GM21390 (cell line): Measurements from ENCODE around the gene MEG3.
"Not testable (repeated sequence)": the region's sequence is repeated elsewhere in the genome, so short reads cannot be mapped to it uniquely, and the experiment has no call there.

Experiments used
- ATAC-seq: cut with Tn5 transposase; IDR thresholded peaks from one replicate; pipeline ENCODE4 v1.9.1; 2021; ENCODE audit not compliant: unreplicated experiment

Gene MEG3

DNA sequence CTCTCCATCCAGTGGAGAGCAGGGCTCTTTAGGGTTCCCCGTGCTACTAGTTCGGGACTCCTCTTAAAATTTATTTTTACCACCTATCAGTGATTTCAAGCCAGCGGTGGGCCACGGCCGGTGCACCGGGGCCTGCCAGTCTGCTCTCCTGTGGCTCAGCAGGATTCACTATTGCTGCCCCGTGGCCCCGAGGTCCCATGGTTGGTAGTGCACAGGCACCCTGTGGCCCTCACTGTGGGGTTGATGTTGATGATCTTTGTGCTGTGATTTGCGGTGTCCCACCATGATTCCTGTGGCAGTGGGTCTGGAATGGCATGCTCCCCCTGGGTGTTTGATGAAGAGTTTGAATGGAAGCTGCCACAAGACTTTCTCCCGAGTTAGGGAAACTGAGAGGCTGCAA, 12.6 kb upstream of the MEG3 start:
- no peak for ATAC-seq

DNA sequence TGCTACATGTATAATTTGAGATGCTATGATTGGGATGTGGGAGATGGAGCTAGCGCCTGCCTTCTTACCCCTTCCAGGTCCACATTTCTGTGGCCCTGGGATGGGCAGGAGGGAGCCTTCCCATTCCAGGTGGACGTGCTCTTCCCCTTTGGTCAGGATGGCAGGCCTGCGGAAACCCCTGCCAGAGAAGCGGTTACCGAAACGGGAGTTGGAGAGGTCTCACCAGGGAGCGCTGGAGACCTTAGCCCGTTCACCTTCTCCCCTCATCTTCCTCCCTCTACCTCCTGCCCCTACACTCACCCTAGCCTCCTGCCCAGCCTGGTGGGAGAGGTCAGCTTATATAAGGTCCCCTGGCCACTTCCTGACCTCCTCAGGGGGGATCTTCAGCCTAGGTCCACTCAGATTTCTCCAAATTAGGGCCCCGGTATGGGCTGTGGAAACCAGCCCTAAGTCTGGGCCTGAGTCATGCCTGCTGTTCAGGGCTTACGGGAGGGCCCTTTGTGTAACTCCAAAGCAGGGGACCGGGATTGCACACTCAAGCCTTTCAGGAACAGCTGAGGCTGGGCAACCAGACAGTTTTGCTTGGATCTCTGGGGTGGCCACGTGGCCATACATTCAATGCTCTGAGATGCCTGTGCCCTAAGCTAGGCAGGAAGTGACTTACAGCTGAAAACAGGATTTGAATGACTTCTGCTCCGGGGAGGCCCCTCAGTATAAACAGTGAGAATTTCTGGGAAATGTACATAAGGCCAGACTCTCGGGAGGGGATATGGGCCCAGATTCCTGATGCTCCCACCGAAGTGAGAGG, 10.2 kb upstream of the MEG3 start:
- ATAC-seq: no peak

DNA sequence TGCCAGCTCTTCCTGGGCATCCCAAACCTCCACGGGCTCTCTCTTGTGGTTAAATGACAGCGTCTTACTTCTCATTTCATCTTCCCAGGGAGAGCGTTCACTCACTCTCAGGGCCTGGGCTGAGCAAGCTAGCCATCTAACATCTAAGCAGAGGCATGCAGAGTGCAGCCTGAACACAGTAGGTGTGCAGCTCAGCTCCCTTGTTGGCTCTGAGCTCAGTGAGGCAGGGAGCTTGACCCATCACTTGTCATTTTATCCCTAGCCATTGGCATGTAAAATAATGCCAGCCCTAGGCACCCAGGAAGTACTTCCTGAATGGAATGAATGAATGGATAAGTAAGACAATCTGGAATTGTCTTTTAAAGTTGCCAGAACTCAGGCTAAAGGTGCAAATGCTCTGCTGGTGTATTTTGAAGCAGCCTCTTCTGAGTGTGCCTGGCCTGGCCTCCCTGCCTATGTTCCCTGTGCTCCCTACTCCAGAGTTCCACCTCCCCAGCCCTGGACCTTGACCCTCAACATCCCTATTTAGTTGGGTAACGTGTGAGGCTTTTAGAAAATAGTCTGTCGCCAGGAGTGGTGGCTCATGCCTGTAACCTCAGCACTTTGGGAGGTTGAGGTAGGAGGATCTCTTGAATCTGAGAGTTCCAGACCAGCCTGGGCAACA, 9.5 kb upstream of the MEG3 start:
- no peak for ATAC-seq

DNA sequence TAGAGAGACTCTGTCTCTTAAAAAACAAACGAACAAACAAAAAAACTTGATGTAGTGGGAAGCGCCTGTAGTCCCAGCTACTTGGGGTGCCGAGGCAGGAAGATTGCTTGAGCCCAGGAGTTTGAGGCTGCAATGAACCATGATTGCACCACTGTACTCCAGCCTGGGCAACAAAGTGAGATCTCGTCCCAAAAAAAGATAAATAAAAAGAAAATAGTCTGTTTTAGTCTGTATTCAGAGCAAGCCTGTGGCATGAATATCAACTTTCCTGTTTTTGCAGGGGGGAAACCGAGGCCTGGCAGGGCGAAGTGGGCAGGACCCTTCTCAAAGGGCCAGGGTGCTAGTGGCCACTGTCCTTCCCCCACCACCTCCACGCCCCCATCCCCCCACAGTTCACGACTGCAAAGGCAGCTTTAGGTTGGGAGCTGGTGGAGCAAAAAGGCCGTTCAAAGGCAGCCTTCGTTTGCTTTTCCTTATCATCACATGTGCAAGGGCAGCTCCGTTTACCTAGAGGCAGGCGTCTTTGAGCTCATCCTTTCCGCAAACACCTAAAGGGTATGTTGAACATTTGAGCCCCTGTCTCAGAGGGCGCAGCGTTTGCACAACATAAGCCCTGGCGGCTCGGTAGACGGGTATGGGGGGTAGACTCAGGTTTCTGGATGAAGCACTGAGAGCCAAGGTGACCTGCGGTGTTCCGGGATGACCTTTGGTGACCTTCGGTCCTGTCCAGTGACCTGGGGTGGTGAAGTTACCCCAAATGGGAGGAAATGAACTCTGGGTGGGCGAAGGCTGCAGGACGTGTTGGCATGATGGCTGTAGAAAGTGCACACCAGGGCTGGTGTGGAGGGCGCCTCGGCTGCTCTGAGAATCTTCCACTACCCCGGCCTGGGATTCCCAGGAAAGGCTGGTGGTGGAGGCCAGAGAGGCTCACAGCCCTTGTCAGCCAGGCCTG, 8.7 kb upstream of the MEG3 start:
- ATAC-seq: no peak

DNA sequence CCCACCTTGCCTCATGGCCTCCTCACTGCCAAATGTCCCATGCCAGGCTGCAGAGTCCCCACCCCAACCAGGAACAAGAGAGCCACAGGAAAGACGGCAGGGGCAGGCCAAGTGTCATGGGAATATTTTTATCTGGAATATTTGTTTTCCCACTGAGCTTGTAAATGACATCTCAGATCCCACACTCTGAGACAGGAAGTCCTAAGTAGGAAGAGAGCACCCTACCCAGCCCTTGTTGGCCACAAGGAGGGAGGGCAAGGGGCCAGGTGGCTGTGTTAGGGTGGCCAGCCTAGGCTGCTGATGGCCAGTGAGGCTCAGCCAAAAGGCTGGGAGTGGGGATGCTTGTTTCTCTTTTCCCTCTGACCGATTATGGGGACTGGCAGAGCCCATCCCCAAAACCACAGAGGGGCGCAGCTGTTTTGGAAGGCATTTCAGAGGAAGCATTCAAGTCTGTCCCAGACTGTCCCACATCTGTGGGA, 7.7 kb upstream of the MEG3 start:
- ATAC-seq: no peak

DNA sequence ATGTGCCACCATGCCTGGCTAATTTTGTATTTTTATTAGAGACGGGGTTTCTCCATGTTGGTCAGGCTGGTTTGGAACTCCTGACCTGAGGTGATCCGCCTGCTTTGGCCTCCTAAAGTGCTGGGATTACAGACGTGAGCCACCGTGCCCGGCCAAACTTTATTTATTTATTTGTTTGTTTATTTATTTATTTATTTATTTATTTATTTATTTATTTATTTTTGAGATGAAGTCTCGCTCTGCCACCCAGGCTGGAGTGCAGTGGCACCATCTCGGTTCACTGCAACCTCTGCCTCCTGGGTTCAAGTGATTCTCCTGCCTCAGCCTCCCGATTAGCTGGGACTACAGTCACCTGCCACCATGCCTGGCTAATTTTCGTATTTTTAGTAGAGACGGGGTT, 7.0 kb upstream of the MEG3 start:
- not testable (repeated sequence) for ATAC-seq

DNA sequence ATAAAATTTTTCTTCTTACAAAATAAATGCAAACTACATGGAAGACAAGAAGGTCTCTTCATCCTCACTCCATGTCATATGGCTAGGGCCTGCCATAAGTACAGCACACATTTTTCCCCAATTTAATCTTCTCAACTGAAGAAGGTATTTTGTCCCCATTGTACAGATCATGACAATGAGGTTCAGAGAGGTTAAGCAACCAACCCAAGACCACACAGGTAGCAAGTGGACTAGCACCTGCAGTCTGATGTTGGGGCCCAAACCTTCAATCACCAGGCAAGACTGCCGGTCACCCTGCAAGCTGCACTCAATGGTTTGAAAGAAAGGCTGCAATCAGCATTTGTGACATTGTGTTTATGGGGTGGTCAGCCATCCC, 6.5 kb upstream of the MEG3 start:
- no peak for ATAC-seq

DNA sequence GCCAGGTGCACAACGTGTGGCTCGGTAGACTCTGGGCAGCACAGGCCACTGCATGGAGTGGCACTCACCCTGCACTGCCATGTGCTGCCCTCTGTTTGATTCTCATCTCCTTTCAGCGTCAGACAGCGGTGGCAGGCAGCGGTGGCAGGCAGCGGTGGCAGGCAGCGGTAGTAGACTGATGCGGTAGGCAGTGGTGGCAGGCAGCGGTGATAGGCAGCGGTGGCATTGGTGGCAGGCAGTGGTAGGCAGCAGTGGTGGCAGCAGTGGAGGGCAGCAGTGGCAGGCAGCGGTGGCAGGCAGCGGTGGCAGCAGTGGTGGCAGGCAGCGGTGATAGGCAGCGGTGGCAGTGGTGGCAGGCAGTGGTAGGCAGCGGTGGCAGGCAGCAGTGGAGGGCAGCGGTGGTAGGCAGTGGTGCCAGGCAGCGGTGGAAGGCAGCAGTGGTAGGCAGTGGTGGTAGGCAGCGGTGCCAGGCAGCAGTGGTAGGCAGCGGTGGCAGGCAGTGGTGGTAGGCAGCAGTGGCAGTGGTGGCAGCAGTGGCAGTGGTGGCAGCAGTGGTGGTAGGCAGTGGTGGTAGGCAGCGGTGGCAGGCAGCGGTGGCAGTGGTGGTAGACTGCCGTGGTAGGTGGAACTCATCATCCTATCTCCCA, 6.0 kb upstream of the MEG3 start:
- no peak for ATAC-seq

DNA sequence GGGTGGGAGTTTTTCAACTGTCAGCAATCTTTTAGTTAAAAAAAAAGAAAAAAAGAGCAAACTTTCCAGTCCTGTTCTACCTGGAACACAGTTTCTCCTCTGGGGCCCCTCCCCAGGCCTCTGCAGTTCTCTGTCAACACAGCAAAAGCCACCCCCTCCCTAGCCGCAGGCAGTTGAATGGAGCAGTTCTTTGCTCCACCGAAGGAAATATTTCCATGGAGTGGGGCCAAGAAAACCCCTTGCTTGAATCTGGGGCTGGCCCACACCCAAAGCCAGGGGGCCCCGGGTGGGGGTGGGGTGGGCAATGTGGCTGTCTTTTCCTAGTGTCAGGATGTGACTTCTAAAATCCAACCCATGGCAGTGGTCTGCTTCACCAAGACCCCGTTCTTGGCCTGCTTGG, 5.0 kb upstream of the MEG3 start:
- no peak for ATAC-seq

DNA sequence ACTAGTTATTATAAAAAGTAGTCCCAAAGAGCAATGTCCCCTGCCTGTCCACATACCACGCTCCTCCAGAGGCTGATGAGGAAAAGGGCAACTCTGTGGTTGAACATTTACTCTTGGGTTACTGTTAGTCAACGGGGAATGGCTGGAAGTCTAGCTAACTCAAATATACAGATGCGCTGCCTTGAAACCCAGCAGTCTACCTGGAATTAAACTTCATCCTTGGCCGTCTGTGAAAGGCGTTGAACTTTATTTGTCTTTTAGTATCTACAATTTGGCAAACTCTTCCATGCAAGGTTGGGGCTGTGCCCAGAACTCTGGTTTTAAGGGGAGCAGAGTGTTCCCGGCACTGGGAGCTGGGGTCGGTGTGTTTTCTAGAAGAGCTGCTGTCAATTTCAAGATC, 3.9 kb upstream of the MEG3 start:
- no peak for ATAC-seq

DNA sequence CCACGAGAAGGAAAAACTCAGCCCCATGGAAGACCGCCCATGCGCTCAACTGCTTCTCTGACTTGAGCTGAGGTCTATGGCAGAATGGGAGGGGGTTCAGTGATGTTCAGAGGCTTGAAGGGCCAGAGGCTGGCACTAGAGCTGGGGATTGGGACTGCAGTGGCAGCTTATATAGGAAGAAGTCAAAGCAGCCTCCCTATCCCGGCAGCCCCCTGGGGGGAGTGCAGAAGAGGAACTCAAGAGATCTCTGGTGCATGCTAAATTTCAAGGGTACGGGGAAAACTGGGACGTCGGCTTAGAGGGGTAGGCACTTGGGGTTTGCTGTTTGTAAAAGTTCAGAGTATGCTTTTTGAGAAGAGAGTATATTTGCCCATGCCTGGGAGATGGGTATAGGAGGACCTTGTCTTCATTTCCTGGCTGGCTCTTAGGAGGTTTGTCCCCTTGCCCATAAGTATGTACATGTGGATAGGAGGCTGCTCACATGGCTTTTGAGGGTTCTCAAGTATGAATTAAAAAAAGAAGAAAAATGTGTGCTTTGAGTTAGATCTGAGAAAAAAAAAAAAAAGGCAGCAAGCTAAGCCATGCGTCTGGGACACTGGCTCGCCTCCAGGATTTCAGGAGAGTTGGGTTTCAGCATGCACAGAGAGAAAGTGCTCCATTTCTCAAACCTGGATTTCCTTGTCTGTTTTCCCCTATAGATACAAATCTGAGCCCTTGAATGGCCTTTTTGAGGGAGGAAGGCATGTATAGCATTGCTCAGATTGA, 3.2 kb upstream of the MEG3 start:
- no peak for ATAC-seq

DNA sequence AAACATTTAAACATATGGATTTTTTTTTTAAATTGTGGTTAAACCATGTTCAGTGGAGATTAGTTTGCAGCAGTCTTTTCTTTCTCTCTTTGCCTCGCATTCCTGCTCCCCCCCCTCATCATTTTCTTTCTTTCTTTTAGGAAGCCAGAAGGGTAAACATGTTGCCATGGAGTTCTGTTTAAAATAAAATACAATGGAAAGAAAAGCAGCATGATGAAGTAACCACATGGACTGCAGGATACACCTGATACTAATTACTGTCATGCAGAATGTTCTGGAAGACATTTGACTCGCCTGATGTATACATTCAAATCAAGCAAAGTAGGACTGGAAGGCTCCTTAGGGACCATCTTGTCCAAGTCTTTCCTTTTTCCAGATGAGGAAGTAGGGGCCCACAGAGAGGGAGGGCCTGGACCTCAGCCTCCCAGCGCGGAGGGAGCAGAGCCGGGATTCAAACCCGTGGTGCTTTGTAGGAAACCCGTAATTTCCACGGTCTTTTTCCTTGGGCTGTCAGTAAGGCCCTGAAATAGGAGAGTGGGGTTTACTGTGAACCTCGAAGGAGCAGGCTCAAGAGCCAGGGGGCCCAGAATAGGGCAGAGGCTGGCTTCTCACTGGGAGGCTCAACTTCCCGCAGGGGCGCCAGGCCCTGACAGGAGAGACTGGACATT, 2.4 kb upstream of the MEG3 start:
- ATAC-seq: no peak

DNA sequence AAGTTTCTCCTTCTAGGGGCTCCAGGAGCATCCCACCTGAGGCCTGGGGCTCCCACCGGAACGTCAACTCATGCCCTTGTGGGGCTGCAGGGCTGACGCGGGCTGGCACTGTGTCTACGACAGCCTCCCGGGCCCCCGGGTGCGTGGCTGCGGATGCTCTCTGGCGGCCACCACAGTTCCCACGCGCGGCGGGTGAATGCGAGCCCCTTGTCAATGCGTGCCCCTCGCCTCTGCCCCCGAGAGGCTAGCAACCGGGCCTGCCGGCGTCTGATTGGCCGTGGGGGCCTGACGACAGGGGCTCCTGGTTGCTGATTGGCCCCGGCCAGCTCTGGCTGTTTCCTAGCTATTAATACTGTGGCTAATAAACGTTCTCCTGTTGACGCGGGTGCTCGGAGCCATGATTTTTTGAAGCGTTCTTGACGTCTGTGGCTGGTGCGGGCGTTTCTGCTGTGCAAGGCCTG, 1.8 kb upstream of the MEG3 start:
- ATAC-seq: no peak

DNA sequence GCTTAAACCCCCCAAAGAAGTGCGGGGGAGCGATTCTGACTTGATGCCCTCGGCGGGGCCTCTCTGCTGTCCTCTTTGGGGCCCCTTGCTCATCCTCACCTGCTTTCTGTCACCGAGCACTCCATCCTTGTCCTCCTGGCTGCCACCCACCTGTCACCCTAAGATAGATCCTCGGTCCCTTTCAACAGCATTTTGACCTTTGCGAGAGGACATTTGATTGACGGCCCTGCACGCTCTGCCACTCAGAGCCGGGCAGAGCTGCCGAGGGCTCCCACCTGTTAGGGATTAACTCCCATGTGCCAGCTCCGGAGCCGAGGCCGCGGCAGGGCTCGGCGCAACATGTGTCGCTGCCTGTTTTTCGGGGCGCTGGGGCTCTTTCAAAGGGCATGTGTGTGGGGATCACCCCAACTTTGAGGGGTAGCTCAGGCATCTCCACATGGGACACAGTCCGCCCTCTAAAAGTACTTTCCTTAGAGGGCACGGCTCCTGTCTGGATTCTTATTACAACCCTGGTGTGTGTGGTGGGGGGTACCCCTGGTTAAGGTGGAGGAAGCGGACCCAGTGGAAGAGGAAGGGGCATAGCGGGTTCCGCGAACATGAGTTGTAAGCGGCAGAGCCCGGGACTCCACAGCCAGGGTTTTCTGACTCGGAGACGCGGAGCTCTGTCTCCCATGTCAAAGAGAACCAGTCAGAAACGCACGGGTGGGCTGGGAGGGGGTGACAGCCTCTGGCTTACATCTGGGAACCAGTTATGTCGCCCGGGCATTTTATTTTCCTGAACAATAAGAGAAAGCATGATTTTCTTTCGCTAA, 811 bp upstream of the MEG3 start:
- no peak for ATAC-seq

DNA sequence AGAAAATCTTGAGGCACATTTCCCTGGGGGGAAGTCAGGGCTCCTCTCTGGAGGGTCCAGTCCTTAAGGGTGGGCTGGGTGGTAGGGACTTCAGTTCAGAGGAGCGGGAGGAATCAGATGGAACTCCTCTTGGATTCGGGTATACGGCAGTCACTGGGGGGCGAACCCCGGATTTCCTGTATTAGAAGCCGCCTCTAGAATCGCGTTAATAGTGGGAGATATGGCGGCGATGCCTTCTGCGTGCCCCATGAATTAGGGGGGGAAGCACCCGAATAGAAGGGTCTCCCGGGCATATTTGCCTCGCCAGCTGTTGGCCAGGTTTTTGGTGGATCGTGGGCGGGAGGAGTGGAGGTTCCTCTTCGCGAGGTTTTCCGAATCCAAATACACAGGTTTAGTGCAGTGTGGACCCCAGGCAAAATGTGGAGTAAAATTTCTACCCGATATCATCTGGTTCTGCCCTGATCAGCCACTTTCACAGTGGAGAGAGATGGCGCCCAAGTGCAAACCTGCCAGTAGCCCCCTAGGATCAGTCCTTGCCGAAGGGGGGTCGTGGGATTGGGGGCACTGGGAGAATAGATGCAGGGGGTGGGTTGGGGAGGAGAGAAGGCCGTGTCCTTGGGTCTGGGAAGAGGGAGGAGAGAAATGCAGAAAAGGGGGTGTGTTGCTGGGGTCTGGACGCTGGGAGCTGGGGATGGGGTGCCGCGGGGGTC, 628 bp downstream of the MEG3 start:
- ATAC-seq: no peak

DNA sequence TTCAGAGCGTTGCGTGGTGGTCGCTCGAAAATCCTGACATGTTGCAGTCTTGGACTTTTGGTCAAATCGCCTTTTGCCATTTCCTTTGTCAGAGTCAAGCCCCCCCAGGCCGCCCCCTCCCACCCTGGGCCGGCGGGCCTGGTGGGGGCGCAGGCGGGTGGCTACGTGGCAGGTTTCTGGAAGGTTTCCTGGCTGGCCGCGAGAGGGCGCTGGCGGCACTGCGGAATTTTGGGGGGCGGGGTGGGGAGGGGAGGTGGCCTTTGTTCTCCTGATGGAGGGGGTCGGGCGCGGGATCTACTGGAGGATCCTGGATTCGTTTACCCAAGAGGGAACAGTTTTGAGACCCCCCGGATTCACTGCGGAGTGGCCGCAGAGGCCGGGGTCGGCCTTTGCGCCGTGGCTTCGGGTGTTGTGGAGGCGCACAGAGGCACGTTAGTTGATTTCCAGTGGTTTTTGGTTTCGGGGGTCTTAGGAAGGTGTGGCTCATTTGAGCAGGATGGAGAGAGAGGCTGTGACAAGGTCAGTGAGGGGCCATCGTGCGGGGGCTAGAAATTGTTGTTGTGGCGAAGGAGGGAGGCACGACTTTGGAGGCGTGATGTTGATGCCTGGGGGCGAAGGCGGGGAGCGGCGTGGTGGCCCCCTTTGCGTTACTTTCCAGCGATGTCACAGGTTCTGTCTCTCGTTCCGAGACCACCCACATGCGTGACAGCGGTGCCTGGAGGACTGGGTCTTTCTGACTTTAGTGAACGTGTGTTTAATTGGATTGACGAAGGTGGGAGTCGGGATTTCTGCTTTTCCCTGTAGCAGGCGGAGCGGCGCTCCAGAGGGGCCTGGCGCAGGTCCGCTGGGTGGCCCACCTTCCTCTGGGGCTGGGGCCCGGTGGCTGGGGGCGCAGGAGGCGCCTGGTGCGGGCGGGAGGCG, 1.4 kb downstream of the MEG3 start:
- ATAC-seq: no peak
